ENCODE data around the gene NCLN.

NCLN gene

DNA sequence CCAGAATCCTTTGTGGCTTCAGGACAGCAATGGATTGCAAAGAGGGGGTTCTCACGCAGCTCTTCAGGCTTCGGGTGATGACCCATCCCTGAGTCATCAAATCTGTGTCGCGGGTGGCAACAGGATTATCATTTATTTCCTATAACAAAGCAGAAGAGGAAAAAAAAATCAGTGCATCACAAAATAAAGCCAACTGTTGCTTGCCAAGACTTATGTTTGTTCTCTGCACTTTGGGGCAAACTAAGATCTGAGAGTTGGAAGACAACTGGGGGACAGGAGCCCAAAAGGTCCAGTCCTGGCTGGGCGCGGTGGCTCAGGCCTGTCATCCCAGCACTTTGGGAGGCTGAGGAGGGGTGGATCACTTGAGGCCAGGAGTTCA is 43.4 kb upstream of the NCLN start:
- no peak overlapping the region for H3K4me3 ChIP-seq (ENCODE audit: low read depth, low read length)
- no peak for TF ChIP-seq CTCF (IDR thresholded peaks at IDR 0.05; ENCODE audit: low read depth, low read length)

DNA sequence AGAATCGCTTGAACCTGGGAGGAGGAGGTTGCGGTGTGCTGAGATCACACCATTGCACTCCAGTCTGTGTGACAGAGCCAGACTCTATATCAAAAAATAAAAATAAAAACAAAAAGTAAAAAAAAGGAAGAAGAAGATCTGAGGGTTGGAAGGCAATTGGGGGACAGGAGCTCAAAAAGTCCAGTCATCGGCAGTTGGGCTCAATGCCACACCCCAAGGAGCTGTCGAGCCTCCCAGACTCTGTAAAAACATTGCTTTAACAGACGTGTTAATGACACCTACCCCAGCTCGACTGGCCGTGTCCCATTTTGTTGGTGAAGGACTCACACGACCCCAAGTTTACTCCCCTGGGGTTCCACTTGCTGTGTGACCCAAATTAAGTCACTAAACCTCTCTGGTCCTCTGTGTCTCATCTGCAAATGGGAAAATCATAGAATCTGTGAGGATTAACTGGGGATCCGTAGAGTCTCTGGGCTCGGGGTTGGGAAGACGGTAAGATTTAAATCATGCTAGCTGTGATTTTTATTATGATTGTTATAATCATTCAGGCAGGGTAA is 42.9 kb upstream of the NCLN start:
- H3K4me3 ChIP-seq (ENCODE audit: low read depth, low read length): no peak overlapping the region
- TF ChIP-seq CTCF (IDR thresholded peaks at IDR 0.05; ENCODE audit: low read depth, low read length): no peak

DNA sequence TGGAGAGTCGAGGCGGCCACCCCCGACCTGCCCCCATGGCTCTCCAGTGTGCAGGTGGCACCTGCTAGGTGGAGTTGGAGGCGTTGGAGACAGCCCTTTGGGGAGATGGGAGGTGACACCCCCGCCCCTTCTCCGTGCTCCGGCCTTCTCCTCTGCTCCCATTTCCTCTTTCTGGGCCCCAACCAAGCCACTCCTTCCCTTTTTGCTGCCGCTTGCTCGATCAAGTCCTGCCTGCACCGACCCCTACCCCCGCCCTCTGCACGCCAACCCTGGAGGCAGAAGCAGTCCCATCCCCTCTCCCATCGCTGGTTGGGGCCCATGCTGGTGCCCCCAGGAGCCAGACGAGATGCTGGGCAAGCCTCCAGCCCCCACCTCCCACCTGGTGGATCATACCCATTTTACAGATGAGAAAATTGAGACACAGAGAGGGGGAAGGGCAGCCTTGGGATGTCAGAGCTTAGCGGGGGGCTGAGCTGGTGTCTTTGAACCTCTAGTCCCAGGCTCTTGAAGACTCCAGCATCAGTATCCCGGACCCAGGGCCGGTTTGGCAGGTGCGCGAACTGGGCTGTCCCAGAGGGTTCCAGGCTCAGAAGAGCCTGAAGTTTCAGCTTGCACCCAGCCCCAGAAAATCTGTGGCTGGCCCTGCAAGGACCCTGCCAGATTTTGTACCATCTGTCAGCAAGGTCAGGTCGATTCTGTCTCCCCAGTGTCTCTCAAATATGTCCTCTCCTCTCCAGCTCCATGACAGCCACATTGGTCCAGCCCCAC is 39.6 kb upstream of the NCLN start:
- no peak for TF ChIP-seq CTCF (IDR thresholded peaks at IDR 0.05; ENCODE audit: low read depth, low read length)
- H3K4me3 ChIP-seq (ENCODE audit: low read depth, low read length): no peak overlapping the region

GRCh38 chr19:3146677-3147100 is 39.0 kb upstream of the NCLN start:
- peak; percentile 88 for TF ChIP-seq CTCF (IDR thresholded peaks at IDR 0.05; ENCODE audit: low read depth, low read length)
- H3K4me3 ChIP-seq (ENCODE audit: low read depth, low read length): no peak overlapping the region

DNA sequence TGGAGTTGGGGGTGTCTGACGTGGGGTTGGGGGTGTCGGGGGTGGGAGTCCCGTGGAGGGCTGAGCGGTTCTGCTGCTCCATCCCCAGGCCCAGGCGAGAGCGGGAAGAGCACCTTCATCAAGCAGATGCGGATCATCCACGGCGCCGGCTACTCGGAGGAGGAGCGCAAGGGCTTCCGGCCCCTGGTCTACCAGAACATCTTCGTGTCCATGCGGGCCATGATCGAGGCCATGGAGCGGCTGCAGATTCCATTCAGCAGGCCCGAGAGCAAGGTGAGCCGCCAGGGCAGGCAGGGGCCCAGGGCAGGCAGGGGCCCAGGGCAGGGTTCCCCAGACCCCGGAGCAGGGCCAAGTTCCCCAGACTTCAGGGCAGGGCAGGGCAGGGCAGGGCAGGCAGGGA is 37.2 kb upstream of the NCLN start:
- H3K4me3 ChIP-seq (ENCODE audit: low read depth, low read length): no peak overlapping the region
- no peak for TF ChIP-seq CTCF (IDR thresholded peaks at IDR 0.05; ENCODE audit: low read depth, low read length)

- TF ChIP-seq CTCF (IDR thresholded peaks at IDR 0.05; ENCODE audit: low read depth, low read length): no peak
- H3K4me3 ChIP-seq (ENCODE audit: low read depth, low read length): no peak overlapping the region
Observed at GRCh38 chr19:3149089-3149488, 36.6 kb upstream of the NCLN start.
